ENCODE results near the gene MAN1A1.
"Not testable (repeated sequence)": the region's sequence is repeated elsewhere in the genome, so short reads cannot be mapped to it uniquely, and the experiment has no call there.

The MAN1A1 gene

GRCh38 chr6:119157506-119157815 is 192.1 kb downstream of the MAN1A1 start:
- Mint-ChIP-seq H3K9me3 (no peaks in the 10 kb centered on the region), H3K36me3 (ENCODE audit: low read depth) (no peaks in the 10 kb centered on the region), H3K27ac (no peak overlapping the region), H3K4me1 (ENCODE audit: low read depth) (no peaks in the 10 kb centered on the region), H3K27me3 (peaks cover 12% of the 10 kb centered on the region), H3K4me3 (no peak overlapping the region)

GRCh38 chr6:119156757-119157505 is 192.6 kb downstream of the MAN1A1 start:
- Mint-ChIP-seq H3K27me3 (peaks cover 15% of the 10 kb centered on the region), H3K27ac (no peak overlapping the region), H3K36me3 (ENCODE audit: low read depth) (no peaks in the 10 kb centered on the region), H3K9me3 (no peaks in the 10 kb centered on the region), H3K4me1 (ENCODE audit: low read depth) (peaks cover 5% of the 10 kb centered on the region), H3K4me3 (no peak overlapping the region)

GRCh38 chr6:119156082-119156481 is 193.5 kb downstream of the MAN1A1 start:
- not testable (repeated sequence) for H3K4me1 Mint-ChIP-seq (ENCODE audit: low read depth); H3K36me3 Mint-ChIP-seq (ENCODE audit: low read depth); H3K27ac Mint-ChIP-seq; H3K9me3 Mint-ChIP-seq; H3K4me3 Mint-ChIP-seq
- H3K27me3 Mint-ChIP-seq, result peaks cover 15% of the 10 kb centered on the region

- Mint-ChIP-seq H3K36me3 (ENCODE audit: low read depth) (no peaks in the 10 kb centered on the region), H3K27ac (no peak overlapping the region), H3K4me1 (ENCODE audit: low read depth) (peaks cover 35% of the 10 kb centered on the region), H3K9me3 (no peaks in the 10 kb centered on the region), H3K27me3 (peaks cover 14% of the 10 kb centered on the region), H3K4me3 (no peak overlapping the region)
These were observed 197.4 kb downstream of the MAN1A1 start for GRCh38 chr6:119152187-119152586.

GRCh38 chr6:119148825-119149525 is 200.6 kb downstream of the MAN1A1 start:
- Mint-ChIP-seq H3K27me3 (peaks cover 14% of the 10 kb centered on the region), H3K9me3 (no peaks in the 10 kb centered on the region), H3K4me3 (no peak overlapping the region), H3K36me3 (ENCODE audit: low read depth) (no peaks in the 10 kb centered on the region), H3K4me1 (ENCODE audit: low read depth) (peaks cover 56% of the 10 kb centered on the region), H3K27ac (no peak overlapping the region)

GRCh38 chr6:119148098-119148824 is 201.3 kb downstream of the MAN1A1 start:
- no peaks in the 10 kb centered on the region for H3K36me3 Mint-ChIP-seq (ENCODE audit: low read depth)
- H3K4me1 Mint-ChIP-seq (ENCODE audit: low read depth), result peaks cover 56% of the 10 kb centered on the region
- H3K9me3 Mint-ChIP-seq, result no peaks in the 10 kb centered on the region
- H3K27me3 Mint-ChIP-seq, result peaks cover 11% of the 10 kb centered on the region
- peak overlapping the region; percentile 81 for H3K27ac Mint-ChIP-seq
- H3K4me3 Mint-ChIP-seq, result no peak overlapping the region

GRCh38 chr6:119147101-119148053 is 202.2 kb downstream of the MAN1A1 start:
- peaks cover 56% of the 10 kb centered on the region for H3K4me1 Mint-ChIP-seq (ENCODE audit: low read depth)
- no peaks in the 10 kb centered on the region for H3K9me3 Mint-ChIP-seq
- H3K36me3 Mint-ChIP-seq (ENCODE audit: low read depth), result no peaks in the 10 kb centered on the region
- H3K4me3 Mint-ChIP-seq, result peak overlapping the region; percentile 56
- peaks cover 6% of the 10 kb centered on the region for H3K27me3 Mint-ChIP-seq
- H3K27ac Mint-ChIP-seq, result peak overlapping the region; percentile 81

GRCh38 chr6:119145111-119145510 is 204.4 kb downstream of the MAN1A1 start:
- peaks cover 4% of the 10 kb centered on the region for H3K27me3 Mint-ChIP-seq
- peaks cover 43% of the 10 kb centered on the region for H3K4me1 Mint-ChIP-seq (ENCODE audit: low read depth)
- no peaks in the 10 kb centered on the region for H3K36me3 Mint-ChIP-seq (ENCODE audit: low read depth)
- H3K4me3 Mint-ChIP-seq, result no peak overlapping the region
- no peaks in the 10 kb centered on the region for H3K9me3 Mint-ChIP-seq
- no peak overlapping the region for H3K27ac Mint-ChIP-seq

GRCh38 chr6:119142637-119143036 is 206.9 kb downstream of the MAN1A1 start:
- Mint-ChIP-seq H3K4me1 (ENCODE audit: low read depth) (peaks cover 32% of the 10 kb centered on the region), H3K4me3 (no peak overlapping the region), H3K27me3 (no peaks in the 10 kb centered on the region), H3K36me3 (ENCODE audit: low read depth) (no peaks in the 10 kb centered on the region), H3K9me3 (no peaks in the 10 kb centered on the region), H3K27ac (no peak overlapping the region)

- H3K27ac Mint-ChIP-seq, result no peak overlapping the region
- no peak overlapping the region for H3K4me3 Mint-ChIP-seq
- H3K9me3 Mint-ChIP-seq, result no peaks in the 10 kb centered on the region
- H3K4me1 Mint-ChIP-seq (ENCODE audit: low read depth), result peaks cover 26% of the 10 kb centered on the region
- no peaks in the 10 kb centered on the region for H3K36me3 Mint-ChIP-seq (ENCODE audit: low read depth)
- H3K27me3 Mint-ChIP-seq, result no peaks in the 10 kb centered on the region
These were observed 207.5 kb downstream of the MAN1A1 start for GRCh38 chr6:119142041-119142440.

GRCh38 chr6:119140196-119141140 is 209.1 kb downstream of the MAN1A1 start:
- no peaks in the 10 kb centered on the region for H3K9me3 Mint-ChIP-seq
- H3K4me3 Mint-ChIP-seq, result no peak overlapping the region
- no peaks in the 10 kb centered on the region for H3K27me3 Mint-ChIP-seq
- peaks cover 14% of the 10 kb centered on the region for H3K4me1 Mint-ChIP-seq (ENCODE audit: low read depth)
- no peaks in the 10 kb centered on the region for H3K36me3 Mint-ChIP-seq (ENCODE audit: low read depth)
- H3K27ac Mint-ChIP-seq, result no peak overlapping the region

GRCh38 chr6:119138906-119139541 is 210.5 kb downstream of the MAN1A1 start:
- Mint-ChIP-seq H3K36me3 (ENCODE audit: low read depth) (no peaks in the 10 kb centered on the region), H3K4me3 (no peak overlapping the region), H3K4me1 (ENCODE audit: low read depth) (peaks cover 7% of the 10 kb centered on the region), H3K9me3 (no peaks in the 10 kb centered on the region), H3K27ac (no peak overlapping the region), H3K27me3 (no peaks in the 10 kb centered on the region)

Measured in stimulated activated naive CD8-positive, alpha-beta T cell treated with anti-CD3 and anti-CD28 coated beads, Interleukin-15, Interleukin-2, amounts not matched to agents 100 ng/mL and 50 ng/mL, for 24 hours (primary cell).